ENCODE data around the gene CYP17A1. TPM values are rescaled to one million over a fixed set of nuclear protein-coding genes. Genes with fewer than 3 reads are reported as not detected.
A peak's percentile ranks its signal among the peaks of the same experiment; 100 is the strongest.
"Not testable (repeated sequence)": the region's sequence is repeated elsewhere in the genome, so short reads cannot be mapped to it uniquely, and the experiment has no call there.

CYP17A1 gene
- total and polyA plus RNA-seq, 12 donors: 0.14 to 0.16 (median 0.15) TPM; not detected in 9

GRCh38 chr10:102822222-102822621, 15.0 kb downstream of the CYP17A1 start:
- peaks cover 0 to 28% (median 5%) of the 10 kb centered on the region in 9 donors for H3K4me1 ChIP-seq
- no peaks in the 10 kb centered on the region for H3K9me3 ChIP-seq
- TF ChIP-seq, protein P1, sequence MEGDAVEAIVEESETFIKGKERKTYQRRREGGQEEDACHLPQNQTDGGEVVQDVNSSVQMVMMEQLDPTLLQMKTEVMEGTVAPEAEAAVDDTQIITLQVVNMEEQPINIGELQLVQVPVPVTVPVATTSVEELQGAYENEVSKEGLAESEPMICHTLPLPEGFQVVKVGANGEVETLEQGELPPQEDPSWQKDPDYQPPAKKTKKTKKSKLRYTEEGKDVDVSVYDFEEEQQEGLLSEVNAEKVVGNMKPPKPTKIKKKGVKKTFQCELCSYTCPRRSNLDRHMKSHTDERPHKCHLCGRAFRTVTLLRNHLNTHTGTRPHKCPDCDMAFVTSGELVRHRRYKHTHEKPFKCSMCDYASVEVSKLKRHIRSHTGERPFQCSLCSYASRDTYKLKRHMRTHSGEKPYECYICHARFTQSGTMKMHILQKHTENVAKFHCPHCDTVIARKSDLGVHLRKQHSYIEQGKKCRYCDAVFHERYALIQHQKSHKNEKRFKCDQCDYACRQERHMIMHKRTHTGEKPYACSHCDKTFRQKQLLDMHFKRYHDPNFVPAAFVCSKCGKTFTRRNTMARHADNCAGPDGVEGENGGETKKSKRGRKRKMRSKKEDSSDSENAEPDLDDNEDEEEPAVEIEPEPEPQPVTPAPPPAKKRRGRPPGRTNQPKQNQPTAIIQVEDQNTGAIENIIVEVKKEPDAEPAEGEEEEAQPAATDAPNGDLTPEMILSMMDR (IDR thresholded peaks at IDR 0.05): no peak
- H3K4me3 ChIP-seq: no peak overlapping the region
- intact Hi-C loops (cut with DNase I): loop anchor here in 2 of 10 donors (5.0 to 10.0 kb wide), 2 partner anchors 87 to 90 kb away; no protein-coding TSS in a partner anchor
- WGBS, 2 donors: 93 to 94% methylated on average over 12 of the region's 12 CpGs
- ATAC-seq: no peak
- no peak for DNase-seq
- no peak overlapping the region for H3K27ac ChIP-seq
- H3K36me3 ChIP-seq: peaks cover 0 to 2% (median 0%) of the 10 kb centered on the region in 9 donors
- no peaks in the 10 kb centered on the region for H3K27me3 ChIP-seq

- Histone ChIP-seq H3K27ac (peak overlapping the region in 4 of 10 donors; percentile 6 to 96 (median 46)), H3K4me1 (peaks cover 15 to 50% (median 25%) of the 10 kb centered on the region in 9 donors)
- H3K9me3 ChIP-seq, H3K27me3 ChIP-seq, DNase-seq, ATAC-seq, H3K36me3 ChIP-seq, H3K4me3 ChIP-seq: not testable (repeated sequence)
- 98 to 99% methylated on average over 5 of the region's 5 CpGs for WGBS, 2 donors
- intact Hi-C loops (cut with DNase I): loop anchor here in 2 of 10 donors (5.0 to 10.0 kb wide), 2 partner anchors 85 to 88 kb away; no protein-coding TSS in a partner anchor
Observed at GRCh38 chr10:102820008-102820407, 17.2 kb downstream of the CYP17A1 start.

DNA sequence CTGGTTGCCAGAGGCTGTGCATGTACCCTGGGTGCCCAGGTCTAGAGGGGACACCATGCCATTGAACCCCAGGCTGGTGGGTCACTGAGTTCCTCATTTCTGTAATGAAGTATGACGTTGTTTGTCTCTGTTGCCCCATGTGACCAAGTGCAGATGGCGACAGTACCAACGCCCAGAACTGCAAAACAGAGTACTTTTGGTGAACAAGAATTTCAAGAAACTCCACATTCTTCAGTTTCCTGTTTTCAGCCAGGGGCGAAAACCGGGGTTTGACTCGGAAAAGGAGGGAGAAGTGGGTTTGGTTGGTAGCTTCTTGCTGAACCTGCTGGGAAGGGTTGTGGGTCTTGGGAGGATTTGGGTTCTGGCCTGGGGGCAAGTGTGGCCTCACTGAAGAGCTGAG, 18.2 kb downstream of the CYP17A1 start:
- 84 to 85% methylated on average over 6 of the region's 6 CpGs for WGBS, 2 donors
- Histone ChIP-seq H3K36me3 (peaks cover 0 to 16% (median under 1%) of the 10 kb centered on the region in 9 donors), H3K4me1 (peaks cover 19 to 59% (median 35%) of the 10 kb centered on the region in 9 donors), H3K4me3 (no peak overlapping the region), H3K9me3 (no peaks in the 10 kb centered on the region), H3K27me3 (no peaks in the 10 kb centered on the region), H3K27ac (peak overlapping the region in 8 of 10 donors; percentile 45 to 96 (median 60))
- ATAC-seq (peak in 2 of 8 donors; percentile 10 to 32), DNase-seq (no peak)
- TF ChIP-seq, protein P1 (IDR thresholded peaks at IDR 0.05): no peak
- intact Hi-C loops (cut with DNase I): loop anchor here in 8 of 10 donors (5.0 to 10.0 kb wide), 5 partner anchors 42 to 77 kb away; partner anchors contain the start of gene WBP1L (in 4 of the 8)

- DNase-seq (no peak), ATAC-seq (no peak)
- Histone ChIP-seq H3K27ac (peak overlapping the region; percentile 87 to 96 (median 91)), H3K4me1 (peaks cover 23 to 77% (median 52%) of the 10 kb centered on the region in 9 donors), H3K36me3 (peaks cover 0 to 34% (median 19%) of the 10 kb centered on the region in 9 donors), H3K27me3 (no peaks in the 10 kb centered on the region), H3K9me3 (no peaks in the 10 kb centered on the region), H3K4me3 (no peak overlapping the region)
- 98 to 99% methylated on average over 4 of the region's 4 CpGs for WGBS, 2 donors
- intact Hi-C loops (cut with DNase I): loop anchor here in 8 of 10 donors (5.0 to 10.0 kb wide), 5 partner anchors 40 to 75 kb away; partner anchors contain the start of gene WBP1L (in 4 of the 8)
- TF ChIP-seq, protein P1 (IDR thresholded peaks at IDR 0.05): no peak
Observed at GRCh38 chr10:102817175-102817574, 20.0 kb downstream of the CYP17A1 start.
